Skeletal muscle cell (primary cell): ENCODE measurements around the gene RBMXL3.
"Not testable (repeated sequence)": the region's sequence is repeated elsewhere in the genome, so short reads cannot be mapped to it uniquely, and the experiment has no call there.

Source experiments
- DNase-seq: peaks from one replicate; pipeline ENCODE4 v3.0.0-alpha.2; 2010; ENCODE audit warnings: low read depth
- H3K4me3 ChIP-seq: 2 replicates; pipeline ENCODE4 v1.5.1; 2011; ENCODE audit warnings: low read depth, mild to moderate bottlenecking, control low read depth, low read length, moderate library complexity

Gene RBMXL3

GRCh38 chrX:115189110-115189509 lies at the start of gene RBMXL3:
Gene RBMXL3, plus strand, starts transcription at chrX:115189410. Its CDS starts 32 bp downstream, at chrX:115189442.
- H3K4me3 ChIP-seq = no peak within 1 kb of the TSS
- no peak for DNase-seq

GRCh38 chrX:115142057-115142456 lies 47.2 kb upstream of the RBMXL3 start:
- DNase-seq = no peak
- no peak overlapping the region for H3K4me3 ChIP-seq

GRCh38 chrX:115147220-115147619 lies 42.0 kb upstream of the RBMXL3 start:
- H3K4me3 ChIP-seq = no peak overlapping the region
- no peak for DNase-seq

- no peak for DNase-seq
- no peak overlapping the region for H3K4me3 ChIP-seq
These were observed 16.0 kb upstream of the RBMXL3 start for GRCh38 chrX:115173181-115173580.

GRCh38 chrX:115174548-115174947 lies 14.7 kb upstream of the RBMXL3 start:
- no peak for DNase-seq
- no peak overlapping the region for H3K4me3 ChIP-seq

GRCh38 chrX:115177932-115178331 lies 11.3 kb upstream of the RBMXL3 start:
- DNase-seq = no peak
- H3K4me3 ChIP-seq = no peak overlapping the region

GRCh38 chrX:115178473-115178872 lies 10.7 kb upstream of the RBMXL3 start:
- DNase-seq = no peak
- H3K4me3 ChIP-seq = no peak overlapping the region

- no peak for DNase-seq
- H3K4me3 ChIP-seq = no peak overlapping the region
These were observed 5.2 kb upstream of the RBMXL3 start for GRCh38 chrX:115183980-115184379.

GRCh38 chrX:115189646-115190635 lies 731 bp downstream of the RBMXL3 start:
- H3K4me3 ChIP-seq = no peak overlapping the region
- no peak for DNase-seq

- DNase-seq = no peak
These were observed 1.7 kb downstream of the RBMXL3 start for GRCh38 chrX:115190636-115191489.

GRCh38 chrX:115191490-115192243 lies 2.5 kb downstream of the RBMXL3 start:
- DNase-seq = no peak
- no peak overlapping the region for H3K4me3 ChIP-seq

More at GRCh38 chrX:115190636-115191489, 1.7 kb downstream of the RBMXL3 start:
- H3K4me3 ChIP-seq = no peak overlapping the region

GRCh38 chrX:115192244-115192700 lies 3.1 kb downstream of the RBMXL3 start:
- no peak overlapping the region for H3K4me3 ChIP-seq
- DNase-seq = no peak

- DNase-seq = no peak
- H3K4me3 ChIP-seq = no peak overlapping the region
These were observed 14.8 kb downstream of the RBMXL3 start for GRCh38 chrX:115204040-115204439.

- H3K4me3 ChIP-seq, DNase-seq: not testable (repeated sequence)
These were observed 20.3 kb downstream of the RBMXL3 start for GRCh38 chrX:115209547-115209946.

GRCh38 chrX:115214151-115214550 lies 24.9 kb downstream of the RBMXL3 start:
- no peak overlapping the region for H3K4me3 ChIP-seq
- DNase-seq = no peak

GRCh38 chrX:115214605-115215004 lies 25.4 kb downstream of the RBMXL3 start:
- no peak for DNase-seq
- H3K4me3 ChIP-seq = no peak overlapping the region

- not testable (repeated sequence) for H3K4me3 ChIP-seq, DNase-seq
These were observed 28.1 kb downstream of the RBMXL3 start for GRCh38 chrX:115217346-115217745.

- DNase-seq = no peak
These were observed 37.7 kb downstream of the RBMXL3 start for GRCh38 chrX:115226929-115227328.

GRCh38 chrX:115229337-115230003 lies 40.3 kb downstream of the RBMXL3 start:
- no peak for DNase-seq
- H3K4me3 ChIP-seq = no peak overlapping the region

More at GRCh38 chrX:115226929-115227328, 37.7 kb downstream of the RBMXL3 start:
- H3K4me3 ChIP-seq = no peak overlapping the region
